BLaER1 treated with 17β-estradiol and CSF1 and Interleukin-3, amounts not matched to agents 10 nM and 100 nM (cell line): ENCODE measurements around the gene ZNF516.
A peak's percentile ranks its signal among the peaks of the same experiment; 100 is the strongest.

ENCODE experiments used
- H3K27ac ChIP-seq, 11 experiments: shearing (Covaris generic); formaldehyde crosslinking; 2 replicates each; pipeline ENCODE4 v1.8.1; 2022
- H3K27me3 ChIP-seq, 11 experiments: shearing (Covaris generic); formaldehyde crosslinking; 2 replicates each; pipeline ENCODE4 v1.8.1; 2022
- H3K36me3 ChIP-seq, 11 experiments: shearing (Covaris generic); formaldehyde crosslinking; 2 replicates each; pipeline ENCODE4 v1.8.1; 2022
- H3K4me1 ChIP-seq, 10 experiments: shearing (Covaris generic); formaldehyde crosslinking; 2 replicates each; pipeline ENCODE4 v1.8.1; 2022
- H3K4me2 ChIP-seq, 11 experiments: shearing (Covaris generic); formaldehyde crosslinking; 2 replicates each; pipeline ENCODE4 v1.8.1; 2022
- H3K4me3 ChIP-seq, 10 experiments: shearing (Covaris generic); formaldehyde crosslinking; 2 replicates each; pipeline ENCODE4 v1.8.1; 2022
- H3K9ac ChIP-seq, 11 experiments: shearing (Covaris generic); formaldehyde crosslinking; 2 replicates each; pipeline ENCODE4 v1.8.1; 2022
- H3K9me3 ChIP-seq, 11 experiments: shearing (Covaris generic); formaldehyde crosslinking; replicated peaks in 1 of 11; 2 replicates each; pipeline ENCODE4 v1.8.1; 2022
- H4K20me1 ChIP-seq, 11 experiments: shearing (Covaris generic); formaldehyde crosslinking; 2 replicates each; pipeline ENCODE4 v1.8.1; 2022
- Cebpa-rat ChIP-seq, 11 experiments: shearing (Covaris generic); IDR thresholded peaks; 2 replicates each; pipeline ENCODE4 v1.8.1; 2022

The ZNF516 gene

DNA sequence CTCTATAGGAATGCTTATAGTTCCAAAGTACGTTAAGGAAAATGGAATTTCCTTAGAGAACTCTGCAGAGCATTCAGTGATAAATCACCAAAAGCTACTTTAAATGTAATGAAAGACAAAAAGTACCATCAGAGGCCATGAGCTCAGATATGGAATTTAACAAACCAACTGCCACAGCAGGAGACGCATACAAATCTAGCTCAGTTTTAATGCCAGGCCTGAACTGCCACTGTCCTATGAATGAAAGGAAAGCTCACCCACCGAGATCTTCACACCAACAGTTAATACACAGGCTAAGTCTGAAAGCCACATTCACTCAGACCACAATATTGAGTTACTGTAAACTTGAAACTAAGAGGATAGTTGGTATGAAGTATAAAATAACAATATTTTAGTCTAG lies 126.8 kb downstream of the ZNF516 start:
- peaks cover 76 to 100% (median 87%) of the 10 kb centered on the region in 11 experiments for H3K36me3 ChIP-seq
- peaks cover 0 to 98% (median 12%) of the 10 kb centered on the region in 11 experiments; a peak in 14 of 22 replicates for H4K20me1 ChIP-seq
- no peak overlapping the region for H3K27ac ChIP-seq
- peaks cover 0 to 3% (median 1%) of the 10 kb centered on the region in 10 experiments; a peak in 16 of 20 replicates for H3K4me1 ChIP-seq
- H3K9ac ChIP-seq = no peak overlapping the region
- no peak for TF ChIP-seq Cebpa-rat (IDR thresholded peaks at IDR 0.05)
- no peak overlapping the region for H3K4me2 ChIP-seq
- H3K9me3 ChIP-seq = no peaks in the 10 kb centered on the region
- H3K4me3 ChIP-seq = no peak overlapping the region
- H3K27me3 ChIP-seq = no peaks in the 10 kb centered on the region

DNA sequence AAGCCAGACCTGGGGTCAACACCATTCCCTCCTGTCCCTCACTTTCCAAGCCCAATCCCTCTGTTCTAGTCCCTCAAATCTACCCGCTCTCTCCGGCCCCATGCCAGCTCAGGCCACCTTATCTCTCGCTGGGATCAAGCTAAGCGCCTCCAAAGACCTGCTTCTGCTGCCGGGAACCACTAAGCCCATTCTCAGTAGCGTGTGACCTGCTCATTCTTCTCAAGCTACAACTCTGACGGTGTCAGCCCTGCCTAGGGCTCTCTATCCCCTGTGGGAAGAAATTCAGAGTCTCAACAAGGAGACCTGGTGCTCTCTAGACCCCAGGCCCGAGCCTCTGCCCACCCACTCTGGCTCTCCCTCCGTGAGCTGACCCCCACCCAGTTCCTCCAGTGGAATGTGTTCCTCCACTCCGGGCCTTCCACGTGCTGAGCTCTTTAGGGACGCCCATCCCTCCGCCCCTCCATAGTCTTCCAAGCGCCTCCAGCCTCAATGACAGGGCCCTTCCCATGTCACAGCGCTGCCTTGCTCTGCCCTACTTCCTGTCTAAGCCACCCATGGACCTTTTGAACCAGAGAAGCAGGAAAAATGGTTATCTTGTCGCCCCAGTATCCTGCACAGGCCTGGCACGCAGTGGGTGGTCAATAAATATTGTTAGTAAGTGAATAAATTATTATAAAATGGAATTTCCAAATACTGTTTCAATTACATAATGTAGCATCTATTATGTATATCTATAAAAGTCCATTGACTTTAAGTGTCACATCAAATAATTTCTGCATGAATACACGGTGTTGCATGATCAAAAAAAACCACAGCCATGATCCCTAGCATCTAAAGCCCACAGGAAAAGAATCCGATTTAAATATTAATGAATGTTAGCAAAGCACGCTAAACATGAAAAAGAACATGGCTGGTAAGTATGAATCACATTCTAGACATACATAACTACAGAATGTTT lies 127.6 kb downstream of the ZNF516 start:
- H3K9ac ChIP-seq = no peak overlapping the region
- H3K4me2 ChIP-seq = no peak overlapping the region
- H3K27ac ChIP-seq = no peak overlapping the region
- no peaks in the 10 kb centered on the region for H3K27me3 ChIP-seq
- no peaks in the 10 kb centered on the region for H3K4me1 ChIP-seq
- H4K20me1 ChIP-seq = peaks cover 0 to 95% (median 12%) of the 10 kb centered on the region in 11 experiments; a peak in 14 of 22 replicates
- H3K36me3 ChIP-seq = peaks cover 84 to 100% (median 92%) of the 10 kb centered on the region in 11 experiments
- no peak overlapping the region for H3K4me3 ChIP-seq
- H3K9me3 ChIP-seq = no peaks in the 10 kb centered on the region
- no peak for TF ChIP-seq Cebpa-rat (IDR thresholded peaks at IDR 0.05)

DNA sequence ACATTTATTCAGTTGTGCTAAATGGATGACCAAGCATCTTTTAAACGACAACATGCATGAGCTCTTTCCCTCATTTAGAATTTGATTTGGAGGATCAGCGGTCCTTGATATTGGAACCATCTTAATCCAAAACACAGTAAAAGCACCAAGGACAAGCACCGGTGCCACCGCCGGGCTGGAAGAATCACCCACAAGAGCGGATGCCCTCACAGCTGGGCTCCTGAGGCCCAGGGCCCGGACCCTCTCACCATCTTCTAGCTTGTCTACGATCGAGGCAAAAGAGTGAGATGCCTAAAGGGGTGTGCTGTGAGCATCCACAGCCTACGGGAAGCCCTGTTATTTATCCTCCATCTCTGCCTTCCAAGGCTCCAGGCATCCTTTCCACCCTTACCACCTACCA lies 129.5 kb downstream of the ZNF516 start:
- peaks cover 0 to 86% (median 10%) of the 10 kb centered on the region in 11 experiments; a peak in 12 of 22 replicates for H4K20me1 ChIP-seq
- peaks cover 84 to 99% (median 90%) of the 10 kb centered on the region in 11 experiments for H3K36me3 ChIP-seq
- H3K27ac ChIP-seq = no peak overlapping the region
- no peak for TF ChIP-seq Cebpa-rat (IDR thresholded peaks at IDR 0.05)
- no peak overlapping the region for H3K4me2 ChIP-seq
- no peak overlapping the region for H3K4me3 ChIP-seq
- no peaks in the 10 kb centered on the region; a peak in 1 of 20 replicates for H3K4me1 ChIP-seq
- H3K9me3 ChIP-seq = no peaks in the 10 kb centered on the region
- H3K9ac ChIP-seq = no peak overlapping the region
- H3K27me3 ChIP-seq = no peaks in the 10 kb centered on the region

DNA sequence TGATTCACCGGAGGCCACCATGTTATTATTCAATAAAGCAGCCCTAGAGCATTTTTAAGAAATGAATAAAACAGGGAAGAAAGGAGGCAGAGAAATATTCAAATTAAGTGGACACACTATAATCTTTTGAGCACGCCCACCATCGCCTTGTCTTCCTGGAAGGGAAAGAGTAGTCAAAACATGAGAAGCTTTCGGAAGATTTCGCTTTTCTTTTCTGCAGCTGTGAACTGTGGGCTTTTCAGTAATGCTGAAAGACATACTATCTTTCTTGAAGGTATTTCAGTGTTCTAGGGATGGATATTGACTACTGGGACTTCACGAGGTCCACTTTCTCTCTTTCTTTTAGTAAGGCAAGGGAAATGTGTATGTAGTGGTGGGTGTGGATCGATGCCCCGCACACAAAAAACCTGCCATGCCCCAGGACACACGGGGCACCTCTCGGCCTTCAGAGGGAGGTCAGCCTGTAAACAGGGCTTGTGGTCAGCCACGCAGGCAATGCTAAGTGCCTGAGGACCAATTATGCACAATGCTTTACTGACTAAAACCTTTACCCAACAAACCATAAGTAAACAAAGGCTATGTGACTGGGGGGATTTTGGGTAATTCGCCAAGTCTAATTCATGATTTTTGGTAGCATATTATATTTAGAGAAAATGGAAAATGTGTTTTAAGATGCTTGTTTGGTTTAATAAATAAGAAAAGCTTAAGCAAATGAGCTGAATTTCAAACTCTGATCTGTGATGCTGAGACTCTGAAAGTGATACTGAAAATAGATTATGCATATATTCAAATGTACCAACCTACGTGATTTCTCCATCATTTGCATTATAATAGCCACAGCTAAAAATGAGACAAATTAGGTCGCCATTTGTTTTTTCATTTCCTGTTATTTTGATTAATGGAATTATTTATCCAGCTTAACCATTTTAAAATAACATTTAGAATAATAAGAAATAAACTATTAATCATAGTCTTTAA lies 130.5 kb downstream of the ZNF516 start:
- H3K27ac ChIP-seq = no peak overlapping the region
- no peak overlapping the region for H3K9ac ChIP-seq
- no peak overlapping the region for H3K4me3 ChIP-seq
- no peaks in the 10 kb centered on the region for H3K27me3 ChIP-seq
- H3K36me3 ChIP-seq = peaks cover 81 to 97% (median 88%) of the 10 kb centered on the region in 11 experiments
- H3K9me3 ChIP-seq = no peaks in the 10 kb centered on the region
- peaks cover 0 to 82% (median 8%) of the 10 kb centered on the region in 11 experiments; a peak in 13 of 22 replicates for H4K20me1 ChIP-seq
- no peak for TF ChIP-seq Cebpa-rat (IDR thresholded peaks at IDR 0.05)
- peaks cover under 1 to 8% (median 6%) of the 10 kb centered on the region in 10 experiments; a peak in 17 of 20 replicates for H3K4me1 ChIP-seq
- H3K4me2 ChIP-seq = no peak overlapping the region

DNA sequence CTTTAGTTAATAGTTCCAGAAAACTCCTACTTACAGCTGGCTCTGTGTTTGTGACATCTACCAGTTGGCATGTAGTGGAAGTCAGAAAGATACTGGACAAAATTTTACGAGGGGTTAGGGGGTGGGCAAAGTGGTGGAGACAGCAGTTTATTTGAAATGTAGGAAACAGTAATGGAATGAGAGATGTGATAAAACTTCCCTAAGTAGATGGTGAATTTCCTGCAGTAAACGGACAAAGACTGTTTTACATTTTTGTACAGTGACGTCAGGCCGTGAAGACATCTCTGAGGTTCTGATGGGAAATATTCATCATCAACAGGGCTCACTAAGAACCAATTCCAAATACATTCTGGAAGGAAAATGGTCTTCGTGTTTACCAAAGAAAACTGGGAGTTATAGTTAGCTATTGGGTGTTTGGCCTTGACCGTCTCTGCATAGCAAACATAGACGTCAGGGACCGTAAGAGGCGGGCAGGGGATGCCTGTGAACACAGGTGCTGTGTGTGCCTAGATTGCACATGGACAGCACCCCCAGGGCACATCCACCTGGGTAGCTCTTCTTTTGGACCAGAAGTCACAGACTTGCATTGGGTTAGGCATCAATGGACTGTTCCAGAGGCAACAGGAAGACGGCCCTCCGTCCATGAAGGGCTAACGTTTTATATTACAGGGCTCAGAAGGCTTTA lies 131.5 kb downstream of the ZNF516 start:
- TF ChIP-seq Cebpa-rat (IDR thresholded peaks at IDR 0.05) = no peak
- Histone ChIP-seq H3K4me3 (no peak overlapping the region), H4K20me1 (peaks cover 0 to 82% (median 10%) of the 10 kb centered on the region in 11 experiments; a peak in 13 of 22 replicates), H3K4me1 (peaks cover 10 to 18% (median 16%) of the 10 kb centered on the region in 10 experiments), H3K27me3 (no peaks in the 10 kb centered on the region), H3K9ac (no peak overlapping the region), H3K27ac (no peak overlapping the region), H3K36me3 (peaks cover 74 to 97% (median 84%) of the 10 kb centered on the region in 11 experiments), H3K9me3 (no peaks in the 10 kb centered on the region), H3K4me2 (no peak overlapping the region)

DNA sequence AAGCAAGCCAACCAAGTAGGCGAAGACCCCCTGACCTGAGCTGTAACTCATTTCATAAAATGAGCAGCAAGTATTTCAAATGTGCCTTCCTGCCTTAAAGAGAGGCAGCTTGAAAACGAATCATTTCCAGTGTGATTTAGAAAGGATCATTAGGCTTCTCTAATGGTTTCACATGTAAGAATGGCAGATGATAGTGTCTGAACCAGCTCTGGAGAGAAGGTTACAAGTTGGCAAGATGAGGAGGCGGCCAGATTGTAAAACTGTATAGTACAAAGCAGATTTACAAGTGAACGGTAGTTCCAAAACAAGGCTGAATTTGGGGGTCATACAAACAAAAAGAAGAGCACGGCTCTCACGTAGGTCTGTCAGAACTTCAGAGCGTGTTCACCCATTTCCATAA lies 132.4 kb downstream of the ZNF516 start:
- Histone ChIP-seq H3K4me1 (peaks cover 14 to 26% (median 21%) of the 10 kb centered on the region in 10 experiments), H3K9ac (no peak overlapping the region), H3K4me3 (no peak overlapping the region), H3K36me3 (peaks cover 79 to 97% (median 88%) of the 10 kb centered on the region in 11 experiments), H4K20me1 (peaks cover 0 to 73% (median 10%) of the 10 kb centered on the region in 11 experiments; a peak in 13 of 22 replicates), H3K27me3 (no peaks in the 10 kb centered on the region), H3K4me2 (no peak overlapping the region), H3K27ac (no peak overlapping the region), H3K9me3 (peaks cover 0 to 3% (median 2%) of the 10 kb centered on the region in 11 experiments; a peak in 9 of 22 replicates)
- TF ChIP-seq Cebpa-rat (IDR thresholded peaks at IDR 0.05) = no peak

DNA sequence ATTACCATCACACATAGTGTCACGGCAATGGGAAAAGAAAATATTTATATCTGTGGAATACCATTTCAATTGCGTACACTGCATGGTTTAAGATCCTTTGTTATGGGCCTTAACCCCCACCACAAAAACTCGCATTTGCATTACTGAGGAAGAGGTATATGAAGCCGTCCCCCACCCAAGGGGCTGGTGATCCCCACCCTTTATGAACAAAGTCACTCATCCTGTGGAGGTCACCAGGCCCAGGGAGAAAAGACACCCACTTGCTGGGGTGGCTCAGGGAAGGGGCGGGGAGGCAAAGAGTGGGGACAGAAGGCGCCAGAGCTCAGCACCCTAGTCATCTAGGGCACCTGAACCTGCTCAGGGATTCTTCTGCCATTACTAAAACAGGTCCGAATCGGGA lies 133.8 kb downstream of the ZNF516 start:
- Histone ChIP-seq H3K9me3 (peaks cover 0 to 16% (median 16%) of the 10 kb centered on the region in 11 experiments; a peak in 14 of 22 replicates), H3K4me2 (no peak overlapping the region), H3K4me3 (no peak overlapping the region), H3K27me3 (no peaks in the 10 kb centered on the region), H4K20me1 (peaks cover 0 to 58% (median 7%) of the 10 kb centered on the region in 11 experiments; a peak in 11 of 22 replicates), H3K36me3 (peaks cover 79 to 97% (median 88%) of the 10 kb centered on the region in 11 experiments), H3K4me1 (peaks cover 14 to 26% (median 21%) of the 10 kb centered on the region in 10 experiments), H3K9ac (no peak overlapping the region), H3K27ac (no peak overlapping the region)
- no peak for TF ChIP-seq Cebpa-rat (IDR thresholded peaks at IDR 0.05)

DNA sequence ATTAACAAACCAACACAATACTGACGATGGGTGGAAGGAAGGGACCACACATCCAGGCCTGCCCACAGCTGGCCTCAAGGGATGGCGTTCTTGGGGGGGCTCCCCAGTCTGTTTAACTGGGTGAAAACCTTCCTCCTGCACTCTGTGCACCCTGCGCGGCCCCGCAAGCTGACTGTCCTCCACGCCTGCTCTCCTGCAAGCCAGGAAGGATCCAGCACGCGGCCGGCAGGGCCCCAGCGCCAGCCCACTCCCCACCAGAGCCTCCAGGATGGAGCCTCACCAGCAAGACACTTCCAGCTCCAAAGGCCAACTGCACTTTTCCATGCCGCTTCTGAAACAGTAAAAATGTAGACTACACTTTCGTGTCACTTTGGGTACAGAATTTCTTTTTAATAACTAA lies 135.1 kb downstream of the ZNF516 start:
- H3K4me1 ChIP-seq = peaks cover 14 to 26% (median 21%) of the 10 kb centered on the region in 10 experiments
- H3K36me3 ChIP-seq = peaks cover 82 to 97% (median 88%) of the 10 kb centered on the region in 11 experiments
- no peaks in the 10 kb centered on the region for H3K27me3 ChIP-seq
- TF ChIP-seq Cebpa-rat (IDR thresholded peaks at IDR 0.05) = no peak
- H3K9me3 ChIP-seq = peaks cover 0 to 29% (median 19%) of the 10 kb centered on the region in 11 experiments; a peak in 14 of 22 replicates
- peaks cover 0 to 45% (median 3%) of the 10 kb centered on the region in 11 experiments; a peak in 6 of 22 replicates for H4K20me1 ChIP-seq
- no peak overlapping the region; a peak in 1 of 22 replicates for H3K9ac ChIP-seq
- H3K4me3 ChIP-seq = no peak overlapping the region
- H3K4me2 ChIP-seq = peak overlapping the region in 6 of 11 experiments; percentile 61 to 80 (median 66); a peak in 9 of 22 replicates
- H3K27ac ChIP-seq = no peak overlapping the region; a peak in 1 of 22 replicates
